Ishikawa (cell line): ENCODE results near the gene ZMYND11.

Source experiments
- CEBPB ChIP-seq: IDR thresholded peaks from 2 replicates; pipeline ENCODE4 v1.6.1; 2012
- CREB1 ChIP-seq: IDR thresholded peaks from 2 replicates; pipeline ENCODE4 v1.6.1; 2012; ENCODE audit warnings: low read depth
- EP300 ChIP-seq: IDR thresholded peaks from 2 replicates; pipeline ENCODE4 v1.6.1; 2012; ENCODE audit warnings: borderline replicate concordance
- FOXM1 ChIP-seq: IDR thresholded peaks from 2 replicates; pipeline ENCODE4 v1.6.1; 2012; ENCODE audit warnings: low read depth, borderline replicate concordance
- NFIC ChIP-seq: IDR thresholded peaks from 2 replicates; pipeline ENCODE4 v1.6.1; 2012
- RAD21 ChIP-seq: IDR thresholded peaks from 2 replicates; pipeline ENCODE4 v1.6.1; 2012; ENCODE audit warnings: low read depth
- TAF1 ChIP-seq: IDR thresholded peaks from 2 replicates; pipeline ENCODE4 v1.6.1; 2012; ENCODE audit warnings: low read depth, mild to moderate bottlenecking
- TCF12 ChIP-seq: IDR thresholded peaks from 2 replicates; pipeline ENCODE4 v1.6.1; 2012; ENCODE audit warnings: low read depth
- TEAD4 ChIP-seq: IDR thresholded peaks from 2 replicates; pipeline ENCODE4 v1.6.1; 2012
- USF1 ChIP-seq: IDR thresholded peaks from 2 replicates; pipeline ENCODE4 v1.6.1; 2012
- YY1 ChIP-seq: IDR thresholded peaks from 2 replicates; pipeline ENCODE4 v1.6.1; 2012; ENCODE audit warnings: low read depth
- ZBTB7A ChIP-seq: IDR thresholded peaks from 2 replicates; pipeline ENCODE4 v1.6.1; 2012; ENCODE audit warnings: low read depth
- TF ChIP-seq, protein P1 (sequence below): IDR thresholded peaks from 2 replicates; pipeline ENCODE4 v1.6.1; 2012
- TF ChIP-seq, protein P2 (sequence below): IDR thresholded peaks from 2 replicates; pipeline ENCODE4 v1.6.1; 2012; ENCODE audit warnings: low read depth, mild to moderate bottlenecking

DNA sequence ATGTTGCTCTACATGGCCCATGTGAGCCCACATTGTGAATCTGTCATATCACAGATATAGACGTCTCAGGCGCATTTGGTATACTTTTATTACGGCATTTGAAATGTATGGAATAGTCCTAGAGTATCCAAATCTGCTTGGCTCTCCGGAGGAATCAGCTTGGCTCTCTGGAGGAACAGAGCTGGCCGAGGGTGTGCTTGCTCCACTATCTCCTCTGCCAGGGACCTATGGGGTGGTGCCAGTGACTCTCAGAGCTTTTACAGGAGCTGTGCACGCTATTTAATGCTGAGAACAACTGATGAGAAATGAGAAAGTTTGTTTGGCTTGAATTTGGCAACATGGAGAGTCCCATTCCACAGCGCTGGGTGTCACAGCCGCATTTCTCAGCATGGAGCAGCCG lies 144.0 kb downstream of the ZMYND11 start:
- TF ChIP-seq TCF12: no peak
- TF ChIP-seq TAF1: no peak
- no peak for TF ChIP-seq RAD21
- TF ChIP-seq, protein P1, sequence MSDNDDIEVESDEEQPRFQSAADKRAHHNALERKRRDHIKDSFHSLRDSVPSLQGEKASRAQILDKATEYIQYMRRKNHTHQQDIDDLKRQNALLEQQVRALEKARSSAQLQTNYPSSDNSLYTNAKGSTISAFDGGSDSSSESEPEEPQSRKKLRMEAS: no peak
- TF ChIP-seq CEBPB: no peak
- TF ChIP-seq, protein P2, sequence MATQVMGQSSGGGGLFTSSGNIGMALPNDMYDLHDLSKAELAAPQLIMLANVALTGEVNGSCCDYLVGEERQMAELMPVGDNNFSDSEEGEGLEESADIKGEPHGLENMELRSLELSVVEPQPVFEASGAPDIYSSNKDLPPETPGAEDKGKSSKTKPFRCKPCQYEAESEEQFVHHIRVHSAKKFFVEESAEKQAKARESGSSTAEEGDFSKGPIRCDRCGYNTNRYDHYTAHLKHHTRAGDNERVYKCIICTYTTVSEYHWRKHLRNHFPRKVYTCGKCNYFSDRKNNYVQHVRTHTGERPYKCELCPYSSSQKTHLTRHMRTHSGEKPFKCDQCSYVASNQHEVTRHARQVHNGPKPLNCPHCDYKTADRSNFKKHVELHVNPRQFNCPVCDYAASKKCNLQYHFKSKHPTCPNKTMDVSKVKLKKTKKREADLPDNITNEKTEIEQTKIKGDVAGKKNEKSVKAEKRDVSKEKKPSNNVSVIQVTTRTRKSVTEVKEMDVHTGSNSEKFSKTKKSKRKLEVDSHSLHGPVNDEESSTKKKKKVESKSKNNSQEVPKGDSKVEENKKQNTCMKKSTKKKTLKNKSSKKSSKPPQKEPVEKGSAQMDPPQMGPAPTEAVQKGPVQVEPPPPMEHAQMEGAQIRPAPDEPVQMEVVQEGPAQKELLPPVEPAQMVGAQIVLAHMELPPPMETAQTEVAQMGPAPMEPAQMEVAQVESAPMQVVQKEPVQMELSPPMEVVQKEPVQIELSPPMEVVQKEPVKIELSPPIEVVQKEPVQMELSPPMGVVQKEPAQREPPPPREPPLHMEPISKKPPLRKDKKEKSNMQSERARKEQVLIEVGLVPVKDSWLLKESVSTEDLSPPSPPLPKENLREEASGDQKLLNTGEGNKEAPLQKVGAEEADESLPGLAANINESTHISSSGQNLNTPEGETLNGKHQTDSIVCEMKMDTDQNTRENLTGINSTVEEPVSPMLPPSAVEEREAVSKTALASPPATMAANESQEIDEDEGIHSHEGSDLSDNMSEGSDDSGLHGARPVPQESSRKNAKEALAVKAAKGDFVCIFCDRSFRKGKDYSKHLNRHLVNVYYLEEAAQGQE: no peak
- TF ChIP-seq YY1: no peak
- no peak for TF ChIP-seq CREB1
- TF ChIP-seq ZBTB7A: no peak
- no peak for TF ChIP-seq NFIC
- TF ChIP-seq TEAD4: no peak
- TF ChIP-seq EP300: no peak
- TF ChIP-seq USF1: no peak
- TF ChIP-seq FOXM1: no peak
